ENCODE data around the gene TRMT112. TPM values are rescaled to one million over a fixed set of nuclear protein-coding genes. Genes with fewer than 3 reads are reported as not detected.

TRMT112 gene
- polyA plus RNA-seq, 1 donor from 2014 or later = 335 TPM

- no peaks in the 10 kb centered on the region for H3F3A ChIP-seq (ENCODE audit: insufficient read depth, low read length, poor library complexity, severe bottlenecking)
- H3K4me2 ChIP-seq (ENCODE audit: low read length) = no peak overlapping the region
- H3K9me2 ChIP-seq (ENCODE audit: insufficient read depth, low read length) = no peaks in the 10 kb centered on the region
- H3K27me3 ChIP-seq (ENCODE audit: insufficient read depth, low read depth, low read length) = no peaks in the 10 kb centered on the region
- H3K27ac ChIP-seq (ENCODE audit: low read length) = no peak overlapping the region
- no peak overlapping the region for H3K4me3 ChIP-seq (ENCODE audit: low read length)
- H3K9ac ChIP-seq (ENCODE audit: low read length) = no peak overlapping the region
- TF ChIP-seq REST (IDR thresholded peaks at IDR 0.05; ENCODE audit: borderline replicate concordance) (no peak), TAF1 (IDR thresholded peaks at IDR 0.05; ENCODE audit: low read depth) (no peak), EZH2 (IDR thresholded peaks at IDR 0.05; ENCODE audit: borderline replicate concordance, insufficient read depth, low read length, poor library complexity, severe bottlenecking) (no peak), CTCF (IDR thresholded peaks at IDR 0.05; ENCODE audit: poor library complexity, severe bottlenecking) (no peak), MXI1 (conservative IDR thresholded peaks at IDR 0.05; ENCODE audit: poor library complexity, severe bottlenecking) (no peak), POLR2AphosphoS5 (IDR thresholded peaks at IDR 0.05) (no peak), SMC3 (conservative IDR thresholded peaks at IDR 0.05; ENCODE audit: poor library complexity) (no peak), RAD21 (conservative IDR thresholded peaks at IDR 0.05) (no peak), EP300 (conservative IDR thresholded peaks at IDR 0.05; ENCODE audit: poor library complexity, severe bottlenecking) (no peak)
- no peaks in the 10 kb centered on the region for H4K20me1 ChIP-seq (ENCODE audit: insufficient read depth)
- H3K79me2 ChIP-seq (replicated peaks; ENCODE audit: insufficient read depth, low read length) = no peaks in the 10 kb centered on the region
- no peak overlapping the region for H2AFZ ChIP-seq (ENCODE audit: low read depth, low read length)
- no peaks in the 10 kb centered on the region for H3K9me3 ChIP-seq (ENCODE audit: low read length)
- H3K36me3 ChIP-seq (ENCODE audit: insufficient read depth, low read length) = no peaks in the 10 kb centered on the region
These were observed 21.4 kb upstream of the TRMT112 start for GRCh38 chr11:64338716-64339115.

- Histone ChIP-seq H3K9ac (ENCODE audit: low read length) (no peak overlapping the region), H3K4me3 (ENCODE audit: low read length) (no peak overlapping the region), H3K27ac (ENCODE audit: low read length) (no peak overlapping the region), H3K9me3 (ENCODE audit: low read length) (no peaks in the 10 kb centered on the region), H3K27me3 (ENCODE audit: insufficient read depth, low read depth, low read length) (no peaks in the 10 kb centered on the region), H3K4me2 (ENCODE audit: low read length) (no peak overlapping the region), H3K79me2 (replicated peaks; ENCODE audit: insufficient read depth, low read length) (no peaks in the 10 kb centered on the region), H3K36me3 (ENCODE audit: insufficient read depth, low read length) (no peaks in the 10 kb centered on the region), H3F3A (ENCODE audit: insufficient read depth, low read length, poor library complexity, severe bottlenecking) (no peaks in the 10 kb centered on the region), H2AFZ (ENCODE audit: low read depth, low read length) (no peak overlapping the region), H3K9me2 (ENCODE audit: insufficient read depth, low read length) (no peaks in the 10 kb centered on the region), H4K20me1 (ENCODE audit: insufficient read depth) (no peaks in the 10 kb centered on the region)
- TF ChIP-seq EZH2 (IDR thresholded peaks at IDR 0.05; ENCODE audit: borderline replicate concordance, insufficient read depth, low read length, poor library complexity, severe bottlenecking) = no peak
- no peak for TF ChIP-seq POLR2AphosphoS5 (IDR thresholded peaks at IDR 0.05)
- TF ChIP-seq CTCF (IDR thresholded peaks at IDR 0.05; ENCODE audit: poor library complexity, severe bottlenecking) = no peak
- TF ChIP-seq MXI1 (conservative IDR thresholded peaks at IDR 0.05; ENCODE audit: poor library complexity, severe bottlenecking) = no peak
- TF ChIP-seq TAF1 (IDR thresholded peaks at IDR 0.05; ENCODE audit: low read depth) = no peak
- TF ChIP-seq SMC3 (conservative IDR thresholded peaks at IDR 0.05; ENCODE audit: poor library complexity) = no peak
- TF ChIP-seq EP300 (conservative IDR thresholded peaks at IDR 0.05; ENCODE audit: poor library complexity, severe bottlenecking) = no peak
- no peak for TF ChIP-seq RAD21 (conservative IDR thresholded peaks at IDR 0.05)
- no peak for TF ChIP-seq REST (IDR thresholded peaks at IDR 0.05; ENCODE audit: borderline replicate concordance)
These were observed 20.3 kb upstream of the TRMT112 start for GRCh38 chr11:64337538-64338249.
